Measurements from ENCODE around the gene HSD17B8.

Gene HSD17B8

DNA sequence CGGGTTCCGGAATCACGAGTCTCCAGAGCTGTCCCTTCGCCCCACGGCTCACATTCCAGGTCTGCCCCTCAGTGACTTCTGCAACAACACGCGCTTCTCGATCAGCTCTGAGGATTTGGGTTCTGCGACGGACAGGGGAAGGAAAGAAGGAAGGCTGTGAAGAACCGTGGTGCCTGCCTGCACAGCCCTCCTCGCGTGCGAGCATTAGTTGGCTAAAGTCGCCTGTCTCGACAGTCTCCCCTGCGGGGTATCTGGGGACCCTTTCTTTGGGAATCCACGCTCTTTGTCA, 44.1 kb downstream of the HSD17B8 start:
- DNase-seq (ENCODE audit: low read depth): no peak

DNA sequence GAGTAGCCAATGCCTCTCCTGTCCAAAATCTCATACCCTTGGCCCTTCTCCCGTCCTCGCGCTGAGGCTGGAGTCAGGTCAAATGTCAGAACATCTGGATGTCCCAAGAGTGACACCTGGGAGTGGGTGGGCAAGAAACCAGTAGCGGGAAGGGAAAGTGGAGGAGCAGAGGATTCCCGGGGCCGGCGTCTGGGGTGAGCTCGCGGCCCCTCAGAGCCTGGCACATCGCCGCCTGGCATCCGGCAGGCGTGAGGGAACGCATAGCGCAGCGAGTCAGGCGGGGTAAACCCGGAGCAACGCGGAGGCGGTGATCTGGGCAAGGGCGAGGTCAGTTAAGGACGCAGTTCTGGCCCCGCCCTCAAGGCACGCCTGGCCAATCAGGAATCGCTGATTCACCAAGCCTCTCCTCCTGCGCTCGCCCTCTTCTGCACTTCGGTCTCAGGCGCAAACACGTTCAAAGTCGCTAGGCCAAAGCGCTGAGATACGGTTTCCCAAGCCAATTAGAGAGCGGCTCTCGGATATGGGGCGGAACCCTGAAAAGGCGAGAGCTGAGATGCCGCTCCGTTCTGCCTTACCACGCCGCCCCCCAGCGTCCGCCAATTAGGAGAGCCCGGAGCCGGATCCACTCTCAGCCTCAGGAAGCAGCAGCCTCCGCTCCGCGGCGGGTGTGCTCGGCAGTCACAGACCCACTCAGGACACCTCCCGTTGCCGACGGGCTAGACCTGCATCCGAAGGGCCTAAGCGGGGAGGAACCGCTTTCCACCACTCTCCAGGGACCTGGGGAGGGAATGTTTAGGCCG, 44.7 kb downstream of the HSD17B8 start:
- peak; percentile 99 for DNase-seq (ENCODE audit: low read depth)

DNA sequence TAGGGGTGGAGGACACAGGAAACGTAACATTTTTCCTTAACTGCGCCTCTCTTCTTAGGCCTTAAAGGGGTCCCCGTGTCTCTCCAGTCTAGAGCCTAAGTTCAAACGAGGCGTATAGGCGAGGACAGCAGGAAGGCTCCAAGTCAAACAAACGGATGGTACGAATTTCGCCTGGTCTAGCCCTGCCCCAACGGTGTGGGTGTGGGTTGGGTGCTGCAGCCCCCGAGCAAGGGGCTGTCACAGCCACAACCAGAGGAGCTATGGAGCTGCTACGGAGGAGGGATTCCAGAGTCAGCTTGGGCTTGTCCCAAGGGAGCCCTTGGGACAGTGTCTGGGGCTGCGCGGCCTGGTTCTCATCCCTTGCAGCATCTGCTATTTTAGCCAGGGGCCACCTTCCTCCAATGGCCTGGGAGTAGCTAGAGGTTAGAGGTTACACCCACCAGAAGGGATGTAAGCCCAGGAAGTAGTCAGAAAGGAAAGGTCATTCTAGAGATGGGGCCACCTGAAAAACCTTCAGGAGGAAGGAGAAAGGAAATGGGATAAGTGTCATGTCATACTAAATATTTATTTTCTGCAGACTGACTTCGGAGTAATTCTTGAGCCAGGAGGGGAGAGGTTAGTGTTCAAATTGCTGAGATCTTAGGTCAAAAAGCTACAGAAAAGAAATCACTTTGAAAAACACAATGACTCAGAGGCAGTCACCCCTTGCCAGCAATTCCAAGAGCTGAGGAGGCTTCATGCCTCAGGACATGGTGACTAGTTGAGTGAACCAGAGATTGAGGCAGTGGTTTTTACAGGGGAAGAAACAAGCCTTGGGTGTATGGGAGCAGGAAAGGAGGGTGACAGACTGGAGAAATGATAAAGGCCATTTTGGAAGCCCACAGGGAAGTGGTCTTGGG, 45.5 kb downstream of the HSD17B8 start:
- DNase-seq (ENCODE audit: low read depth): peak; percentile 81

DNA sequence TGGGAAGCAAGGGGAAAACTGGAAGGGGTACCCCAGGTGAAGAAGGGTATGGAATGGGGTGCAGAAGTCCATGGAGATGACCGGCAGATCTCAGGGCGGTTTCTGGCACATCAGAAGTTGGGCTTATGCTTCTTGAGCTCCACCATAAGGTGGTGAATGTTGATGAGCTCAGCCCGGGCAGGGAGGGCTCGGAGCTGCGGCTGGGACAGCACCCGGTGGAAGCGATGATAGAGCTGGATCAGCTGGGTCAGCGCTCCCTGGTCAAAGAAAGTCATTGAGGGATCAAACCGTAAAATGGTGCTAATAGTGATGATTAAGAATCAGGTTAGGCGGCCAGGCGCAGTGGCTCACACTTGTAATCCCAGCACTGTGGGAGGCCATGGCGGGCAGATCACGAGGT, 46.3 kb downstream of the HSD17B8 start:
- no peak for DNase-seq (ENCODE audit: low read depth)

DNA sequence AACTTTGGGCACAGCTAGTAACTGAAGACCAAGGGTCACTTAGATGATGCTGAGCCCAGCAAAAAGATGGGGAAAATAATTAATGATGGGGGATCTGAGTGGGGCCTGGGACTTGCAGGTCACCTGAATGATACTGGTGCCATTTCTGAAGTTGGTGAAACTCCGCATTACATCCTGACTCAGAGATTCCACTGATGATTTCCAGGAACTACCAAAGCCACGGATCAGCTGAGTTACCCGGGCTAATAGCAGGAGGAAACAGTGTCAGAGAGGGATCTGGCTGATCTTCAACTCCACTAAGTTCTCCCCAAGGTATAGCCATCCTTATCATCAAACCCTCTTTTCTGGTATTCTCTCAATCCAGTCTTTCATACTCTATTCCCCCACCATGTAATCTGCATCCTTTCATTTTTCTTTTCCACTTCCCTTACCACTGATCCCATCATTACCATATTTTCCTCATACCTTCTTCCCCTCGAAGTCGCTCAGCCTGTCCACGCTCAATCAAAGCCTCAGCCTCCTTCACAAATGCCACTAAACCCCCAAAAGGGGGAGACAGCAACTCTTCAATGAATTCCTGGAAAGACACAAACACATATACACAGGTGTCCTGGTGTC, 47.0 kb downstream of the HSD17B8 start:
- DNase-seq (ENCODE audit: low read depth): no peak

DNA sequence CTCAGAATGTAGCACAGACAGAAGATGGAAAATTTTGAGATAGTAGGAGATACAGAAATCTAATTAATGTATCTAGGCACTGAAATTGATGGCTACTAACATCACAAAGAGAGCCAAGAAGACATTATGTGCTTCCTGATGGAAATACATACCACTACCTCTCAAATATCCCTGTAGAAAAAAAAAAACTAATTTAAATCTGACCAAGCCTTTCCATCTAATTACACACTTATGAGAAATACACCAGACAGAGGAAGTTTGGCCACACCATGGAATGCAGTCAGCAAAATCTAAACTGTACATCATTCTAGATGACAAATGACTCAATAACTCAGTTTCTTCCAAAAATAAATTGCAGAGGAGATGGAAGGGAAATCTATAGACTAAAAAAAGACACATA, 48.3 kb downstream of the HSD17B8 start:
- DNase-seq (ENCODE audit: low read depth): peak; percentile 41

DNA sequence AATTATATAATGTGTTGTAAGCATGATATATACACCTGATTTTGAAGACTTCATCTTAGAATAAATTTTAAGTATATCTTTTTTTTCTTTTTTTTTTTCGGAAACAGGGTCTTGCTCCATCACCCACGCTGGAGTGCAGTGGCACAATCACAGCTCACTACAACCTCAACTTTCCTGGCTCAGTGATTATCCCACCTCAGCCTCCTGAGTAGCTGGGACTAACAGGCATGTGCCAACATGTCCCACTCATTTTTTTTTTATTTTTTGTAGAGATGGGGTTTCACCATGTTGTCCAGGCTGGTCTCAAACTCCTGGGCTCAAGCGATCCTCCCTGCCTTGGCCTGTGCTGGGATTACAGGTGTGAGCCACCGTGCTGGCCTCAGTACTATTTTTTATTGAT, 50.1 kb downstream of the HSD17B8 start:
- DNase-seq (ENCODE audit: low read depth): no peak
